ENCODE results near the gene ARHGAP6. TPM values are rescaled to one million over a fixed set of nuclear protein-coding genes. Genes with fewer than 3 reads are reported as not detected.

Gene ARHGAP6
- total RNA-seq, 1 donor from 2014 or later = not detected

DNA sequence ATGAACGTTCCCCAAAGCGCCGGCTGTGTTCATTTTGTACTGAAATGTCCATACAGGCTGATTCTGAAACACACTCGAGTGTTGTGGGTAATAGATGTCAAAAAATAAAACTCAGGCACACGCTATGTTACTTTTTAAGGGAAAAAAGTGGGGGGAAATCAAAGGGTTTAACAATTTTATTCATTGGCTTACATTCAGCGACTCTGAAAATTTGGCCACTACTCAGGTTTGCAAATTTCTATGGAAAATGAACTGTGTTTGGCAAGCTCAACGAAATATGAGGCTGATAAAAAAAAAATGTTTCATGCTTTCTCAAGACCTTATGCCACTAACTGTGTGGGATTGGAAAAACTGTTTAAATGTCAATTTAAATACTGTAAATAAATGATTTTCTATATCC, 354.0 kb downstream of the ARHGAP6 start:
- intact Hi-C loops (cut with micrococcal nuclease) = no loop called here

DNA sequence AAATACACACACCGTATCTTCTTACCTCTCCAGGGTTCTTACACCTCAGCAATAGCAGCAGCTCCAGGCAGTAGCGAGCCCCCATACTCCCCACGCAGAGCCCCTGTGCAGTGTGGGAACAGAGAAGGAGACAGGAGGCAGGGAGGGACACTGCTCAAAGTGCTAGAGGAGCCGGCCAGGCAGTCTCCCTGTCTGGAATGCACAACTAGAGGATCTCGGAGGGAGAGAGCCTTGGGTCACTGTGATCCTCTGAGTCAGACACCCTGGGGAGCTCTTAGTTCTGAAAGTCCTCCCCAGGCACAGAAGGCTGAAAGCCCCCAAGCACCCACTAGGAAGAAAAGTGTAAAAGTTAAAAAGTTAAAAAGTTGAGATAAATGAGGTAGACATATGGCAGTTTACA, 356.5 kb downstream of the ARHGAP6 start:
- intact Hi-C loops (cut with micrococcal nuclease) = no loop called here

DNA sequence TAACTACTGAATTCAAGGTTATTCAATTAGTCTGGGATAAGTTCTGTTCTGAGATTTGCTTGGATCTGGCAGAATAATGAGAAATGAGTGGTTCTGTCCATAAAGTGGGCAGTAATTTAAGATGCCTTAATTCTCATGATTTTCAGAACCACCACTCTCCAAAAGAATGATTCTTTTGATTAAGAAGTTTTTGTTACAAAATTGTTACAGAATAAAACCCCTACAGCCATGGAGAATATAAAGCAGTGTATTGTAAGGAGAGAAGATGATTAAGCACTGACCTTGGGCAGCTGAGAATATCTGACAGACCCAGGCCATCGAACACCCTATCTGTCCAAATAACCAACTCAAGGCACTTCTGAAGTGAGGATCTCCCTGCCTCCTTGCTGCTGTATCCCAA, 360.1 kb downstream of the ARHGAP6 start:
- intact Hi-C loops (cut with micrococcal nuclease) = no loop called here

- intact Hi-C loops (cut with micrococcal nuclease) = no loop called here
These were observed 360.9 kb downstream of the ARHGAP6 start for GRCh38 chrX:11304829-11305228.

GRCh38 chrX:11298600-11298999, 367.1 kb downstream of the ARHGAP6 start:
- intact Hi-C loops (cut with micrococcal nuclease) = no loop called here

DNA sequence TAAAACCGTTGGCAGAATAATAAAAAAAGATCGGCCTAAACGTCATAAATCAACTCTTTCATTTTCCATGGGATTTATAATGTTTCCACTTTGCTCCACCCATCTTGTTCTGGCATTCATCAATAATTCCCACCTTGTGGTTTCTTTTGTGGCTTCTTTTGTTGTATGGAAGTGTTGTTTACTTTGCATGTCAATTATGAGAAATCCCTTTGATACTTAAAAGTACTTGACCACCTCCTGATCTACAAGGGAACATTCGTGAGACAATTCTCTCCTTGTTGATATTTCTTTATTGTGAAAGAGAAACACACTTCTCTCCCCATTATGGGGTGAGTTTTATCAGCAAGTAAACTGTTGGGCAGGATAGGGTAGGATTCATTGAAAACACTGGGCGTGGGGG, 369.7 kb downstream of the ARHGAP6 start:
- intact Hi-C loops (cut with micrococcal nuclease) = no loop called here

- intact Hi-C loops (cut with micrococcal nuclease) = no loop called here
These were observed 372.6 kb downstream of the ARHGAP6 start, which contains the start of gene AMELX for GRCh38 chrX:11293113-11293512. TSS of gene AMELX (plus strand) at chrX:11293413. CDS start at chrX:11294789, 1,376 bp downstream.

DNA sequence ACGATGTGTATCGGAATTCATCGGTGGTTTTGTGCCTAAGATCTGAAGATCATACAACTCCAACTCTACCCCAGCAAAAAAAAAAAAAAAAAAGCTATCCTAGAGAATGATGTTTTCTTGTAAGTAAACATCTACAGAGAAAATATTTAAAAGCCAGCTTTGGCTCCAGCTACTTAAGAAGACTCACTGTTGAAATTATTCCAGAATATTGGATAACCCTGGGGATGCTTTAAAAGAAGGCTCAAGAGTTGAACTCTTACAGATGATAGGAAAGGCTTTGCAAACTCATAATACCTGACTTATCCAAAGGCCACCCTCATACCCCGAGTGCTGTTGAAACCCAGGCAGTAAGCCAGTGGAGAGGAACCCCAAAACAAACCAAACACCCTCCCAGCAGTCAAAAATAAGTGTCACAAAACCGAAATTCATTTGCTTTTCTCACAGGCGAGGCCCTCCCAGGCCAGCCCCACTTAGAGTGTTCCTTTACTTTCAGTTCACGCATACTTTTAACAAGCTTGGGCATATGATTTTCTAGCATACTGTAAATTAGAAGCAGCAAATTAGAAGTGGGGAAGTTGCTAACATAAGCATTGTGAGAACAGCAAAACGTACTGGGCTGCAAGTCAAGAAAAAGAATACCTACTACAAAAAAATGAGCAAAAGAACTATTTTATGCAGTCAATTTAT, 375.2 kb downstream of the ARHGAP6 start:
- intact Hi-C loops (cut with micrococcal nuclease) = no loop called here

DNA sequence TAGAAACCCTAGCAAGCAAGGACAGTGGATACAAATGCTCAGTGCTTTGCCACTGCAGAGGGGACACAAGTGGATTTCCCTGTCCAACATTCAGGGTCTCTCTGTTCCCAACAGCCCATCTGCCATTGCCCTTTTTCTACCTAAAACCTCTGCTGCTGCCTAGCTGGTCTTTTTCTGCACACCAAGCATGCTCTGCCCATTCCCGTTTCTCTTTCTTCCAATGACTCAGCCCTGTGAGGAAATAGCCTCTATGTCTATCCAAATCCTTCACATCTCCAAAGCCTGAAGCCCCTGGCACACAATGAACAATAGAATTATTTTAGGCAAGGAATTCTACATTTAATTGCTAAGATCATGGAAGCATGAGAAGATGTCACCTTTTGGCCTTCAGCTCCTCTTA, 378.2 kb downstream of the ARHGAP6 start:
- intact Hi-C loops (cut with micrococcal nuclease) = no loop called here

DNA sequence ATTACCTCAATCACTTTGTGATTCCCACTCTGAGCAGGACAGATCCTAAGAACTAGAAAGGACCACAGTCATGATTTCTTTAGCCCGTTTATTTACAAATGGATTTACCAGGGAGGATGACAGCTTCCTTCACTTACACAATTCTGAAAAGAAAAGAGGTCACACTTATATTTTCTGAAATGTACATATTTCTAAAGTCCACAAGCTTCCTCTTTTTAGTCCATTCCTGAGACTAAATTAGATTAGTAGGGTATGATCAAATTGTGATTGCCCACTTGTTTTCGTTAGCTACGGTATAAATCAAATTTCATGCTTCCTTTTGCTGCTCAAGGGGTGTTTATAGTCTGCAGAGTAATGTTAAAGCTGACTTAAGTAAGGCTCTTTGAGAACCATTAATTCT, 380.1 kb downstream of the ARHGAP6 start:
- intact Hi-C loops (cut with micrococcal nuclease) = no loop called here

DNA sequence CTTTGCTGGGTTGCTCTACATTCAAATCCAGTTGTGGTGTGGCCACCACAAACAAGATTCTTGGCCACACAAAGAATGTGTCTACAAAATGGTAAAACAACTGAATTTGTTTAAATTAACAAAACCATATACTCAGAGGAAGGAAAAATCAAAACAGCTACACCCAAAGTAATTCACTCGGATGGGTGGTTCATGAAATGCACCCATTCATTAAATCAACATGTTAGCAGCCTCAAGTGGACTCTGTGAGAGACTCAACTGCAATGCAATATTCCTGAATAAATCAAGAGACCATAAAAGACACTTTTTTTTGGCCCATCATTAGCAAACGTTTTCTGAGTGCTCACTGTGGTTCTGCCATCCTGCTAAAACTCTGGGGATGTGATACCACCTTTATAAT, 383.7 kb downstream of the ARHGAP6 start:
- intact Hi-C loops (cut with micrococcal nuclease) = no loop called here

GRCh38 chrX:11273544-11273943, 392.2 kb downstream of the ARHGAP6 start:
- intact Hi-C loops (cut with micrococcal nuclease) = no loop called here

DNA sequence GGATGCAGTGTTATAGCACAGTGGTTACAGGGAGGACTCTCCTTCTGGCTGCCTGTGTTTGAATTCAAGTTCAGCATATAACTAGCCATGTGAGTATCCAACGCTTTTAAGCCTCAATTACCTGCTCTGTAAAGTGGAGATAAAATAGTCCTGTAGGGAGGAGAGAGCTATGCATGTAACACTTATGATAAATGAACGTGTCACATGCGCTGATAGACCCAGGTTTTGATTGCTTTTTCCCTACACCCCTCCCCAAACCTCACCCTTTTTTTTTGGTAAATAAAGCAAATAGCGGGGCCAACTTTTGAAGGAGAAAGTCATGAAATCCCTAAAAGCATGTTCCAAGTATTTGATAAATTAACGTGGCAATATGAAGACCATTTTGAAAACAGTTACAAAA, 392.9 kb downstream of the ARHGAP6 start:
- intact Hi-C loops (cut with micrococcal nuclease) = no loop called here

GRCh38 chrX:11272290-11272689, 393.4 kb downstream of the ARHGAP6 start:
- intact Hi-C loops (cut with micrococcal nuclease) = no loop called here

- intact Hi-C loops (cut with micrococcal nuclease) = no loop called here
These were observed 395.7 kb downstream of the ARHGAP6 start for GRCh38 chrX:11269996-11270395.

DNA sequence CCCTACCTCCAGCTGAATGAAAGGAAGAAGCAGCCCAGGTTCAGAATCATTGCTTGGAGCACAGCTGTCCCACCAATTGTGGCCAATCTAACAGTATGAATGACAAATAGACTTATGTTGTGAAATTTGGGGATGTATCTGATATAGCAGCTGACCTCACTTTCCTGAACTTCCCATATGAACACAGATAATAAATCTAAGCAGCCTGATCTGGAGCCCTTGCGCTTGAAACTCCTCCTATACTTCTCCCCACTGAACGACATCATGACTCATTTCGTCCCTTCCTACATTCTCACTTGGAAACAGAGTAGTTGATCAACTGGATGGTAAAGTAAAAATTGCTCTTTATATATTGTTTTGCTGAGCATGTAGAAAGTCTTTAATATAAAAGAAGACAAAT, 396.7 kb downstream of the ARHGAP6 start:
- intact Hi-C loops (cut with micrococcal nuclease) = no loop called here

- intact Hi-C loops (cut with micrococcal nuclease) = no loop called here
These were observed 398.3 kb downstream of the ARHGAP6 start for GRCh38 chrX:11267425-11267824.

DNA sequence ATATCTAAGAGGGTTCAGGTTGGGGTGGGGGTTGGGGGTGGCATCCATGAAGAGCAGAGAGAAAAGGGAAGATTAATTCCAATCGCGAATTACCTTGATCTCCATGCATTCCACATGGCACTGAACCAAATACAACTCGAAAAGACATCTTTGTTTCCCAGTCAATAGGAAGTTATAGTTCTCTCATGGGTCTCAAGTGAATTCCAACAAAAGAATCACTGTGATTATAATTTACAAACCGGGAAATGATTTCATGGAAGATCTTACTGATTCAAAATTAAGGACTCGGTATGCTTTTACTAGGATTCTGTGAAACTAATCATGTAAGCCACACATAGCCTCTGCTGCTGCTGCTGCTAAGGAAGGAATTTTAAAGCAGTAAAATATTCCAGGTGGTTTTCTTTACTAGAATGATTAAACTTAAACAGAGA, 399.1 kb downstream of the ARHGAP6 start:
- intact Hi-C loops (cut with micrococcal nuclease) = no loop called here

DNA sequence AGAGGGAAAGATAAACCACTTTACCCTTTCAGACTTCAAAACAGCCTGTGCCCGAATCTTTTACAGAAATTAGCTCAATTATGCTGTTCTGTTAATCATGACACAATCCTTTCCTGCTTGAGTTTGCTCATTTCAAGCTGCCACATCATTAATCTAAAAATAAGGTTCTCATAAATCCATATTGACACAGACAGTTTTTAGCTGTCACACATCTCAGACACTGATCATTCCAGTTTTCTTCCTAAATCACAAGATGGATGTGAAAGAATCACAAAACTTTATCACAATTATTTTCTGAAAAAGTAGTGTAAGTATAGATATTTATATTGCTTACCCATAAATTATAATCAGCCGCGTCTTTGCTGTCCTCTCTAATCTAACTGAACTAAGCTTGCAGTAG, 400.4 kb downstream of the ARHGAP6 start:
- intact Hi-C loops (cut with micrococcal nuclease) = no loop called here

DNA sequence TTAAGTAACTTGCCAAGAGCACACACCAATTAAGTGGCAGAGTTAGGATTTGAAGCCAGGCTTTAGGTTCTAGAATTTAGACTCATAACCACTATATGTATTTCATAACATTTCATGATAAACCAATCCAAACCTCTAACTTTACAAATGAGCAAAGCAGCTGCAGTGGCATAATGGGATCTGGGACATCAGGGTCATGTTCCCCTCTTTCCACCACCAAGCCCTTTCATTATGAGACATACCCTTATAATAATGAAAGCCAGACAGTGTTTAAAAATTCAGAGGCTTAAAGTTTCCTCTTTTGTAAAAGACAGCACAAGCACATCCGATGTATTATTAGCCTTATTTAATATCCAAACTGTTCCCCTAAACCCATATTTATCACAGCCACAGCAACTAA, 400.8 kb downstream of the ARHGAP6 start:
- intact Hi-C loops (cut with micrococcal nuclease) = no loop called here

- intact Hi-C loops (cut with micrococcal nuclease) = no loop called here
These were observed 404.5 kb downstream of the ARHGAP6 start for GRCh38 chrX:11261260-11261659.

GRCh38 chrX:11259437-11259836, 406.3 kb downstream of the ARHGAP6 start:
- intact Hi-C loops (cut with micrococcal nuclease) = no loop called here

DNA sequence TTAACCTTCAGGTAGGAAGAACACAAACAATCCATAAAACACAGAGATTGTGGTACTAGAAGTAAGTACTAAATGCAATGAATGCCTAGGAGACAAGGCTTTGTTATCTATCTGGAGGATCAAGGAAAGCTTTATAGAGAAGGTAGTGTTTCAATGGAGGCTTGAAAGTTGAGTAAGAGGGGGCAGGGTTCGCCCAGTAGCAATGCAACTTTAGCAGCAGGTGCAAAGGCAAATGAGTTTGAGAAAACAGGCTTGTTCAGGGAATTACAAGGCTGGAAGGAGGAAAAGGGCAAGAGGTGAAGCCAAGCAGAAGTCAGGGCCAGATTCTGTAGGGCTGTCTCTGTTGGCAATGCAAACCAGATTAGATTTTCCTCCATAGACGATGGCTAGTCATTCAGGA, 408.0 kb downstream of the ARHGAP6 start:
- intact Hi-C loops (cut with micrococcal nuclease) = no loop called here

DNA sequence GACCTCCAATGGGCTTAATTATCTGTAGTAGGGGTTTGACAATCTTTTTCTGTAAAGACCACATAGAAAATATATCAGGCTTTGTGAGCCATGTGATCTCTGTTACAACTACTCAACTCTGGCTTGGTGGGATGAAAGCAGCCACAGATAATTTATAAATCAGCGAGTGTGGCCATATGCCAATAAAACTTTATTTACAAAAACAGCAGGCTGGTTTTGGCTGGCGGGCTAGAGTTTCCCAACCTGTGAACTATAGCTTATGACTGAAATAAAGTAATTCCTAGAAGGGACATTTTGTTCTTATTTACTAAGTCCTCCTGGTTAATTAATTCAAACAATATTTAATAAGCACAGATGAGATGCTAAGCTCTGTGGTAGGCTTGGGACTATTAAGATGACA, 408.4 kb downstream of the ARHGAP6 start:
- intact Hi-C loops (cut with micrococcal nuclease) = no loop called here
